A549 treated with dexamethasone at 1 μM for 4 hours (cell line): Measurements from ENCODE around the gene DIP2A. TPM values are rescaled to one million over a fixed set of nuclear protein-coding genes. Genes with fewer than 3 reads are reported as not detected.

Experiments
- total RNA-seq: library from RNA; stranded (reverse); fragments of 200-300 nt; extraction: Qiagen RNA extraction; gene quantifications from 5 replicates; pipeline ENCODE4 v1.2.3, GENCODE V29; 2022

DIP2A gene
- total RNA-seq = 7.3 to 13.2 TPM (median 12.1 TPM) in 5 replicates

GRCh38 chr21:46458315-46459023 lies at the start of gene DIP2A:
TSS of gene DIP2A (plus strand) at chr21:46458891. CDS start at chr21:46459132, 241 bp downstream.

GRCh38 chr21:46604975-46605766 lies 146.5 kb downstream of the DIP2A start, which contains the start of gene S100B:
TSS of gene S100B (minus strand) at chr21:46605082. CDS start at chr21:46602415, 2,667 bp downstream.

Other genes starting within 250 kb of the DIP2A start
- 12.4 to 20.2 TPM (median 17.8 TPM) in 5 replicates for gene LSS, start 230.1 kb upstream of the DIP2A start, total RNA-seq
- 26.6 to 42.7 TPM (median 40.3 TPM) in 5 replicates for gene MCM3AP, start 173.3 kb upstream of the DIP2A start, total RNA-seq
- 25.7 to 33.6 TPM (median 28.6 TPM) in 5 replicates for gene YBEY, start 172.5 kb upstream of the DIP2A start, total RNA-seq
- 2.8 to 4.9 TPM (median 4.5 TPM) in 5 replicates for gene C21orf58, start 135.0 kb upstream of the DIP2A start, total RNA-seq
- gene PCNT, start 134.7 kb upstream of the DIP2A start, total RNA-seq = 10.9 to 16.1 TPM (median 15.2 TPM) in 5 replicates
- gene S100B, start 146.2 kb downstream of the DIP2A start, total RNA-seq = not detected in 5 replicates
- gene PRMT2, start 176.8 kb downstream of the DIP2A start, total RNA-seq = 48.2 to 55.4 TPM (median 52.1 TPM) in 5 replicates